CD4-positive, alpha-beta T cell treated with Interferon alpha-2 for 1 hour (primary cell): ENCODE measurements around the gene SLC24A3.

Experiments used
- DNase-seq, 2 donors: peaks; one replicate each; pipeline ENCODE4 v3.0.0-alpha.2; 2020 to 2022

The SLC24A3 gene

GRCh38 chr20:19557291-19557690, 344.8 kb downstream of the SLC24A3 start:
- DNase-seq, result no peak

GRCh38 chr20:19560881-19561480, 348.5 kb downstream of the SLC24A3 start:
- DNase-seq, result no peak

- no peak for DNase-seq
These were observed 350.0 kb downstream of the SLC24A3 start for GRCh38 chr20:19562426-19562825.

- DNase-seq, result no peak
These were observed 351.8 kb downstream of the SLC24A3 start for GRCh38 chr20:19564261-19564660.

GRCh38 chr20:19565736-19566135, 353.3 kb downstream of the SLC24A3 start:
- DNase-seq, result no peak

GRCh38 chr20:19566226-19566945, 353.9 kb downstream of the SLC24A3 start:
- DNase-seq, result no peak

- DNase-seq, result no peak
These were observed 355.7 kb downstream of the SLC24A3 start for GRCh38 chr20:19568128-19568527.

GRCh38 chr20:19571996-19572395, 359.6 kb downstream of the SLC24A3 start:
- no peak for DNase-seq

- no peak for DNase-seq
These were observed 365.2 kb downstream of the SLC24A3 start for GRCh38 chr20:19577692-19578091.

- DNase-seq, result no peak
These were observed 370.3 kb downstream of the SLC24A3 start for GRCh38 chr20:19582782-19583181.

- DNase-seq, result peak; percentile 7 to 29
These were observed 371.2 kb downstream of the SLC24A3 start for GRCh38 chr20:19583532-19584175.

- no peak for DNase-seq
These were observed 375.8 kb downstream of the SLC24A3 start for GRCh38 chr20:19588241-19588640.

- no peak for DNase-seq
These were observed 376.3 kb downstream of the SLC24A3 start for GRCh38 chr20:19588732-19589131.

GRCh38 chr20:19589787-19590362, 377.4 kb downstream of the SLC24A3 start:
- no peak for DNase-seq

- no peak for DNase-seq
These were observed 377.9 kb downstream of the SLC24A3 start for GRCh38 chr20:19590382-19590781.

GRCh38 chr20:19593762-19594161, 381.3 kb downstream of the SLC24A3 start:
- DNase-seq, result no peak

- no peak for DNase-seq
These were observed 382.5 kb downstream of the SLC24A3 start for GRCh38 chr20:19594896-19595295.

GRCh38 chr20:19598117-19598850, 385.8 kb downstream of the SLC24A3 start:
- DNase-seq, result no peak

GRCh38 chr20:19599200-19599599, 386.8 kb downstream of the SLC24A3 start:
- DNase-seq, result no peak

GRCh38 chr20:19600042-19600441, 387.6 kb downstream of the SLC24A3 start:
- no peak for DNase-seq

- DNase-seq, result no peak
These were observed 388.8 kb downstream of the SLC24A3 start for GRCh38 chr20:19601126-19601810.

GRCh38 chr20:19602675-19603375, 390.4 kb downstream of the SLC24A3 start:
- no peak for DNase-seq
